Cardiac fibroblast (primary cell): ENCODE measurements around the gene APH1B.

Source experiments
- DNase-seq, 2 donors: peaks; one replicate each; pipeline versions ENCODE4 v3.0.0 to v3.0.0-alpha.2; 2010; ENCODE audit warnings: low read depth in 2 of 2
- H3K4me3 ChIP-seq, 2 donors: replicated peaks in 1 of 2; 1 replicate in 1 of 2; 2 replicates in 1 of 2; pipeline ENCODE4 v1.5.1; 2011; ENCODE audit warnings: low read depth in 2 of 2, low read length in 2 of 2, mild to moderate bottlenecking in 2 of 2, moderate library complexity in 1 of 2
- CTCF ChIP-seq: IDR thresholded peaks from one replicate; pipeline ENCODE4 v1.5.1; 2011; ENCODE audit warnings: low read depth, mild to moderate bottlenecking, low read length, inconsistent platforms

Gene APH1B

GRCh38 chr15:63331456-63331855, 54.1 kb downstream of the APH1B start:
- no peak for TF ChIP-seq CTCF
- no peak overlapping the region for H3K4me3 ChIP-seq
- DNase-seq = peak in 1 of 2 donors; percentile 61

GRCh38 chr15:63332367-63333124, 55.1 kb downstream of the APH1B start:
- DNase-seq = peak; percentile 83 to 97
- no peak overlapping the region for H3K4me3 ChIP-seq
- TF ChIP-seq CTCF = no peak

- TF ChIP-seq CTCF = no peak
- no peak overlapping the region for H3K4me3 ChIP-seq
- no peak for DNase-seq
Measured at GRCh38 chr15:63334821-63335220, 57.4 kb downstream of the APH1B start.

GRCh38 chr15:63335543-63336240, 58.3 kb downstream of the APH1B start:
- no peak for TF ChIP-seq CTCF
- DNase-seq = no peak

GRCh38 chr15:63337046-63337445, 59.6 kb downstream of the APH1B start:
- no peak for TF ChIP-seq CTCF
- no peak overlapping the region for H3K4me3 ChIP-seq
- DNase-seq = no peak

More at GRCh38 chr15:63335543-63336240, 58.3 kb downstream of the APH1B start:
- no peak overlapping the region for H3K4me3 ChIP-seq

GRCh38 chr15:63338170-63338569, 60.8 kb downstream of the APH1B start:
- no peak overlapping the region for H3K4me3 ChIP-seq
- TF ChIP-seq CTCF = no peak
- peak; percentile 14 to 78 for DNase-seq
